GM19351 (cell line): Measurements from ENCODE around the gene PRKCG.
"Not testable (repeated sequence)": the region's sequence is repeated elsewhere in the genome, so short reads cannot be mapped to it uniquely, and the experiment has no call there.

ENCODE experiments used
- ATAC-seq: cut with Tn5 transposase; IDR thresholded peaks from one replicate; pipeline ENCODE4 v1.9.1; 2021; ENCODE audit warnings: mild to moderate bottlenecking, moderate library complexity; ENCODE audit not compliant: unreplicated experiment

PRKCG gene

GRCh38 chr19:53881482-53882390 is at the start of gene PRKCG:
Gene PRKCG, plus strand, starts transcription at chr19:53882197. Its CDS starts 298 bp downstream, at chr19:53882495.
- no peak for ATAC-seq

- not testable (repeated sequence) for ATAC-seq
Measured at GRCh38 chr19:53832861-53833260, 49.1 kb upstream of the PRKCG start.

DNA sequence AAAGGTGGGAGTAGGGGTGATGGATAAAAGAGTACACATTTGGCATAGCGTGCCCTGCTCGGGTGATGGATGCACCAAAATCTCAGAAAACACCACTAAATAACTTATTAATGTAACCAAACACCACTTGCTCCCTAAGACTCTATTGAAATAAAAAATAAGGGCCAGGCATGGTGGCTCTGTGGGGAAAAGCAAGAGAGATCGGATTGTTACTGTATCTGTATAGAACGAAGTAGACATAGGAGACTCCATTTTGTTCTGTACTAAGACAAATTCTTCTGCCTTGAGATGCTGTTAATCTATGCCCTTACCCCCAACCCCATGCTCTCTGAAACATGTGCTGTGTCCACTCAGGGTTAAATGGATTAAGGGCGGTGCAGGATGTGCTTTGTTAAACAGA is 43.6 kb upstream of the PRKCG start:
- ATAC-seq = not testable (repeated sequence)

- not testable (repeated sequence) for ATAC-seq
Measured at GRCh38 chr19:53840241-53840640, 41.8 kb upstream of the PRKCG start.

DNA sequence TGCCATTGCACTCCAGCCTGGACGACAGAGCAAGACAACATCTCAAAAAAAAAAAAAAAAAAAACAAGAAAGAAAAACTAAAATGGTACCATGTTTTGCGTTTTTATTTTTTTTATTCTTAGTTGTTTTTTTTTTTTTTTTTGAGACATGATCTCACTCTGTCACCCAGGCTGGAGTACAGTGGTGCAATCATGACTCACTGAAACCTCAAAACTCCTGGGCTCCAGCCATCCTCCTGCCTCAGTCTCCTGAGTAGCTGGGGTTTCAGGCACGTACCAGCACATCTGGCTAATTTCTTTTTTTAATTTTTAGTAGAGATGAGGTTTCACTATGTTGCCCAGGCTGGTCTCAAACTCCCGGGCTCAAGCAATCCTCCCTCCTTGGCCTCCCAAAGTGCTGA is 41.1 kb upstream of the PRKCG start:
- ATAC-seq = not testable (repeated sequence)

DNA sequence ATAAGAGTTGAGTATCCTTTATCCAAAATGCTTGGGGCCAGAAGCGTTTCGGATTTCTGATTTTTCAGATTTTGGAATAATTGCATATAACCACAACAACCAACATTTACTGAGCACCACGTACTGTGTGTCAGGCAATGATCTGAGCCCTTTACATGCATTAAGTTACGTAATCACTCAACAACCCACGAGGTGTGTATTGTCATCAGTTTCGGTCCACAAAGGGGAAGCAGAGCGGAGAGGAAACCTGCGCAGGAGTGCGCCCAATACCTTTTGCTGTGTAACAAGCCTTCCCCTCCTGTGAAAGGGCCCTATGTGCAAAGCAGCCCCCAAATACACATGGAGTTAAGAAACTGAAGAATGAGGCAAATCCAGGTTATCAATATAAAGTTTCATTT is 37.1 kb upstream of the PRKCG start:
- ATAC-seq = no peak

GRCh38 chr19:53847555-53847954 is 34.4 kb upstream of the PRKCG start:
- ATAC-seq = no peak

- ATAC-seq = no peak
Measured at GRCh38 chr19:53849237-53849676, 32.7 kb upstream of the PRKCG start.

GRCh38 chr19:53853707-53854106 is 28.3 kb upstream of the PRKCG start:
- ATAC-seq = peak; percentile 52

DNA sequence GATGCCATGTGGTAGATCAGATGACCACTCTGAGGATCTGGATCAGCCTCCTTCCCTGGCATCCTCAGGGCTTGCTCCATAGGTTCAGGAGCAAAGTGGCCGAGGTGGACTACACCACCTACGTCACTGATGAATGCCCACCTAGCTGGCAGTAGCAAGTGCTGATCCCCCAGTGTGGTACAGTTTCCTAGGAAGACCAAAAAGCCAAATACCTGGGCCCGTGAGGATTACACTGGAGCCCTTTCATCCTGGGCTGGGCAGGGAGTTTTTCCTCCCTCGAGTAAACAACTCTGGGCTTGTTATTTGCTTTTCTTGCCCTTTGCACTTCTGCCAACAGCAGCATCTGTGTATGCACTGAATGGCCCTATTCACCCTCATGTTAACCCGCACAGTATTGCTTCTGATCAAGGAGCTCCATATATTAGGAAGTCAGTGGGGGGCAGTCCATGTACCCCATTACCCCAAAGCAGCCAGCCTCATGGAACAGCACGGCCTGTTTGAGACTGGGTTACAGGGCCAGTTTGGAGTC is 17.6 kb upstream of the PRKCG start:
- ATAC-seq = no peak

GRCh38 chr19:53865523-53865917 is 16.5 kb upstream of the PRKCG start:
- no peak for ATAC-seq

DNA sequence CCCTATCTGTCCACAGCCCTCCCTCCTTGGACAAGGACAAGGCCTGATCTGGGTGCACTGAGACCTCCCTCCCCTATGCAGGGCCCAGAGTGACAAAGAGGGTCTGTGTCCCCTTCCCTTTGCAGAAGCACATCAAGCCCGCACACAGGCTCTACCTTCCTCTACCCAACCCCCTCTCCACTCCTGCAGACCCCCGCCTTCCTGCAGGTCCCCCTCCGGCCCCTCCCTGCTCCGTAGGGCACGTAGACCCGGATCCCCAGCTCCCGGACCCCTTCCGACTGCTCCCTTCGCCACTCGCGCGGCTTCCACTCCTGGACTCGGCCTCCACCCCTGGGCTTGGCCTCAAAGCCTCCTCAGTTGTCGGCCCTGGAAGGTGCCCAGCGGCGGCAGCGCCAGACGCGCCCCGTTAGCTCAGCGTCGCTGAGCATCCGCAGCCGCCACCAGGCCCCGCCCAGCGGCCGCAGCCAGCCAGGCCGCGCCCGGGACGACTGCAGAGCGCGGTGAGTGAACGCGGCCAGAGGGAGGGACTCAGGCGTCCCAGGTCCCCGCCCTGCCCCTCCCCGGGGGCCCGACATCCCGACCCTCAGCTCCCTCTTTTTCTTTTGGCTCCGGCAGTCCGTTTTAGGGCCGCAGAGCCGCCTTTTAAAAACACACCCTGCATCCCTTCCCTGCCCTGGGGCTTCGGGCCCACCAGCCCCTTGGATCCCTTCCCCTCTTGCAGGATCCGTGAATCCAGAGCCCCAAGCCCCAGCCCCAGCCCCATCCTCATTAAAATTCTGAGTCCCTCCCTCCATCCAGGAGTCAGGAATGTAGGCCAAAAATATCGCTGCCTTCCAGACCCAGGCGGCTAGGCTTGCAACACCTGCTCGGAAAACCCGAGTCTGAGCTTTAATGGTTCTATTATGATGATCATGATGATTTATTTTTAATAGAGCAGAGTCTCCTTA is 15.8 kb upstream of the PRKCG start:
- no peak for ATAC-seq

DNA sequence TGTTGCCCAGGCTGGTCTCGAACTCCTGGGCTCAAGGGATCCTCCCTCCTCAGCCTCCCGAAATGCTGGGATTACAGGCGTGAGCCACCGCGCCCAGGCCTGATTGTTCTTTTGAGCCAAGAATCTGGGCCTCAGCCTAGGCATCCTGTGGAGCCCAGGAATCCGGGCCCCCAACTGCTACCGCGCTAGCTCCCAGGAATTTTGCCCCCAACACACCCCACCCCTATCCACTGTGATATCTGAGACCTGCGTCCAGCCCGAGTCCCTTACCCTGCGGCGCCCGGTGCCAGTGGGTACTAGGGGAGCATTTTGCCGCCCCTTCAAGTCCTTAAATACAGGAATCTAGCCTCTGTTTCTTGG is 15.2 kb upstream of the PRKCG start:
- ATAC-seq = no peak

DNA sequence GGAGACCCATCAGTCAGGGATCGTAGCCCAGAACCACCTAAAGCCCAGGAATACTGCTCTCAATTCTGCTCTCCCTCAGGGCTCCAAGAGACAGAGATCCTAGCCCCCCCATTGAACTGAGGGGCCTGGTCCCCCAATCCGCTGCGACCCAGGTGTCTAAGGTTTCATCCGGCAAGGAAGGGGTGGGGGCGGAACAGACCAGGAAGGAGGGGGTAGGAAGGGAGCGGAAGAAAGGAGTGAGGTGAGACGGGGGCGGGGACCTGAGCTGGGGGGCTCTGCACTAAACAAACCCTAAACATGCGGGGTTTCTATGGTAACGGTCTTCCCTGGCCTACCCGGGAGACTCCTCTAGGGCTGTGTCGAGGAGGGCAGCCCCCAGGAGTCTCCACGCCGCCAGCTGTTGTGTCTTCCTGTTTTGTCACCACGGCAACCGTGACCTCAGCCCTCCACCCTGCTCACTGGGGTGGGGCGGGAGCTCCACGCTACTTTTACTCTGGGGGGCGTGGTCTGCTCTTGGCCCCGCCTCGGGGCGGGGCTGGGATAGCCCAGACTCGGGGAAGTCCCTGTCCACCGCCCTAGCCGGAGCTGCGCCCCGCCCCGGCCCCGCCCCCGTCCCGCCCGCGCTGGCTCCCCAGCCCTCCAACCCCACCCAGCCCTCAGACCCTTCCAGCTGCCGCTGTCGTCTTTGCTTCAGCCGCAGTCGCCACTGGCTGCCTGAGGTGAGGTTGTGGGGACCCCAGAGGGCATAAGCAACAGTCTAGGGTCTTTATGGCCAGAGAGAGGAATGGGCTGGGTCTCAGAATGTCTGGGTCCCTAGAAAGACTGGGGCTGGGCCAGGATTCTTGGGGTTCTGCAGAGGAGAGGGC is 14.5 kb upstream of the PRKCG start, which contains the start of gene MYADM:
Gene MYADM (plus strand): TSS at position 659 of the 866 bp plus-strand sequence. CDS start 5,647 bp downstream, outside the sequence.
- ATAC-seq = peak; percentile 60

DNA sequence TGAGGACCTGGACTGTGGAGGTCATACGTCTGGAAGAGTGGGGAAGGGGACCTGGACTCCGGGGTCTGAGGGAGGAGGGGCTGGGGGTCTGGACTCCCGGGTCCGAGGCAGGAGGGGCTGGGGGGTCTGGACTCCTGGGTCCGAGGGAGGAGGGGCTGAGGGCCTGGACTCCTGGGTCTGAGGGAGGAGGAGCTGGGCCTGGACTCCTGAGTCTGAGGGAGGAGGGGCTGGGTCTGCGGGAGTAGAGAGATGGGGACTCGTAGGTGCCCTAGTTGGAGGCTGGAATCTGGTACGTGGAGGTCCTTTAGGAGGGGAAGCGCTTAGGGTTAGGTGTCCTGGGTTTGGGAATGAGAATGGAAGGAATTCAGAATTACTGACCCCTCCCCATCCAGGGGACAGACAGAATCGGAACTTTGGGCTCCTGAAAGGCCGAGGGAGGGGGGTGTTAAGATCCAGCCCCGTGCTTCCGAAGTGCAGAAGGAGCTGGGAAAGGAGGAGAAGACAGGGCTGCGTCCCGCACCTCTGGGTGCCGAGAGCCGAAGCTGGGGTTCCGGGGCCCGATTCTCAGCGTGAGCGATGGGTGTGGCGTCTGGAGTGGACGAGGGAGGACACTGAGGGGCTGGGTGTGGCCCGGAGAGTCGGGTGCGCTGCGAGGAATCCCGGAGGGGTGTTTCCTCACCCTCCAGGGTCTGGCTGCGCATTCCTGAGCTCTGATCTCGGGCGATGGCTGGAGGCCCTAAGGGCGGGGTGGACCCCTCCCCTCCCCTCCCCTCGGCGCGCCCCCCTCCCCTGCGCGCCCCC is 13.7 kb upstream of the PRKCG start:
- no peak for ATAC-seq

DNA sequence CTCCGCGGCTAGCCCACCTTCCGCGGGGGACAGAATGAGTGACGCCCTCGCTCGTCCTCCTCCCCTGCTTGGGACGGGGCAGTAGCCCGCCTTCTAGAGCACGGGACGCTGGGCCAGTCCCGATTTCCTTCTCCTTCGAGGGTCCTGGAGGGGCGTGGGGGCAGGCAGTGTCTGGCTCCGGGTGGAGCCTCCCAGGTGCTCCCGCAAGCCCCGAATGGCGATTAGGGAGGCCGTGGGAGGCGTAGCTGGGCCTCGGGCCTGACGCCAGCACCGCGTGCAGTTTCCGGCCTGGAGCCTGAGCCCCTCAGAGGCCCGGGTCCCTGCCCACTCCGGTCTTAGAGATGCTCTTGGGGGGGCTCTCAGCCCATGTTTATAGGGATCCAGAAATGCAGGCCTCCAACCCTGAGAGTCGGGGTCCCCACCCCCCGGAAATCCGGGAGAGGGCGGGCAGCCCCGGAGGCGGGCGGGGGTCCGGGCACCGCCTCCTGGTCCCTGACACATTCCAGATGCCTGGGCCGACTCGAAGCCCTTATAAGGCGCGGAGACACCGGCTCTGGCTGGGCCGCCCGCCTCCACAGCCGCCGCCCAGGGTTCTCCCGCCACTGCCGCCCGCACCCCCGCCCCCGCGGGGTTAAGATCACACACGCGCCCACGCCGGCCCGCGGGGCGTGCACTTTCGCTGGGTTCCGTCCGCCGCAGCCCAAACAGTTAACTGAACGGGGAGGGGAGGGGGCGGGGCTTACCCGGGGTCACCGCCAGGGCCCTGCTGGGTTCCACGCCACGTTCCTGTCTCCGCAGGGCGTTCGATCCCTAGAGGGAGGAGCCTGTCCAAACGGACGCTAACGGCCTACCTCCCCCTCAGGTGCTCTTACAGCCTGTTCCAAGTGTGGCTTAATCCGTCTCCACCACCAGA is 12.8 kb upstream of the PRKCG start:
- peak; percentile 46 for ATAC-seq

DNA sequence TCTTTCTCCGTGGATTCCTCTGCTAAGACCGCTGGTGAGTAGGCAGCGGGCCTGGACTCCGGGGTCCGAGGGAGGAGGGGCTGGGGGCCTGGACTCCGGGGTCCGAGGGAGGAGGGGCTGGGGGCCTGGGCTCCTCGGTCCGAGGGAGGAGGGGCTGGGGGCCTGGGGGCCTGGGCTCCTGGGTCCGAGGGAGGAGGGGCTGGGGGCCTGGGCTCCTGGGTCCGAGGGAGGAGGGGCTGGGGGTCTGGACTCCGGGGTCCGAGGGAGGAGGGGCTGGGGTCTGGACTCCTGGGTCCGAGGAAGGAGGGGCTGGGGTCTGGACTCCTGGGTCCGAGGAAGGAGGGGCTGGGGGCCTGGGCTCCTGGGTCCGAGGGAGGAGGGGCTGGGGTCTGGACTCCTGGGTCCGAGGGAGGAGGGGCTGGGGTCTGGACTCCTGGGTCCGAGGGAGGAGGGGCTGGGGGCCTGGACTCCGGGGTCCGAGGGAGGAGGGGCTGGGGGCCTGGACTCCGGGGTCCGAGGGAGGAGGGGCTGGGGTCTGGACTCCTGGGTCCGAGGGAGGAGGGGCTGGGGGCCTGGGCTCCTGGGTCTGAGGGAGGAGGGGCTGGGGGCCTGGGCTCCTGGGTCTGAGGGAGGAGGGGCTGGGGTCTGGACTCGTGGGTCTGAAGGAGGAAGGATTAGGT is 12.1 kb upstream of the PRKCG start:
- ATAC-seq = not testable (repeated sequence)

GRCh38 chr19:53870485-53870844 is 11.5 kb upstream of the PRKCG start:
- no peak for ATAC-seq
